ENCODE measurements around the gene MTUS2. TPM values are rescaled to one million over a fixed set of nuclear protein-coding genes. Genes with fewer than 3 reads are reported as not detected.

The MTUS2 gene
- total RNA-seq, 1 donor from 2014 or later: 4.1 TPM

DNA sequence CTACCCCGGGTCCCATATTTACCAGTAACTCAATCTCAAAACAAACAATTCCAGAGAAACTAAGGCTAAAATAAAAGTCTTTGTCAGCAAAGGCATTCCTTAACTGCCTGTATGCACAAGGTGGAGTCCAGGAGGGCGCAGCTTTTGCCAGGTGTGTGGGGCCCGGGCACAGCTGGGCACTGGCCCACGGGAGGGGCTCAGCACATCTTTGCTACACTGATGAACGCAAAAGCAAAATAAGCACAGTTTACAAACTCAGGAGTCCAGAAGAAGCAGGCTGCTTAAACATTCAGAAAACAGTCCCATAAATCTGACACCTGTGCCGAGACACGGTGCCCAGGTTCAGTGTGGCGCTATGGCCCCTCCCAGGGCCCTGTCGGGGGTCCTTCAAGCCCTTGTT, 704.5 kb downstream of the MTUS2 start:
- no peak overlapping the region for H3K27ac Mint-ChIP-seq
- H3K4me3 Mint-ChIP-seq: no peak overlapping the region

DNA sequence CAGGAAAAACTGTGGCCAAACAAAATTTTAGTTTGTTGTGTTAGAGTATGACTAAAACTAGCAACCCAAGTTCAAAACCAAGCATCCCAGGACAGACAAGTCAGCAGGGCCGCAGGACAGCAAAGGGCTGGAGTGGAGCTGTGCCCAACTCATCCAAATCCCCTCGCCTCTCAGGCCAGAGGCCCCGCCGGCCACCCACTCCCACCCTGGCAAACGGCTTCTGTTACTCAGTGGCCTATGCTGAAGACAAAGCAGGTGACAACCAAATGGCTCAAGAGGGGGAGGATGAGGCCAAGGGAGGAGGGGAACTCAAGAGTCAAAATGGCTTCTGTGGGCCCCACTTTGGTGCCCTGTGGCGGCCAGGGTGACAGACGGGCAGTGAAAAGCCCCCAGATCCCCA, 705.6 kb downstream of the MTUS2 start:
- no peak for DNase-seq (ENCODE audit: extremely low spot score, unreplicated experiment)
- H3K27ac Mint-ChIP-seq: no peak overlapping the region

More for the DNA sequence above, 704.5 kb downstream of the MTUS2 start:
- H3K36me3 Mint-ChIP-seq: peaks cover 38% of the 10 kb centered on the region
- TF ChIP-seq, protein P1, sequence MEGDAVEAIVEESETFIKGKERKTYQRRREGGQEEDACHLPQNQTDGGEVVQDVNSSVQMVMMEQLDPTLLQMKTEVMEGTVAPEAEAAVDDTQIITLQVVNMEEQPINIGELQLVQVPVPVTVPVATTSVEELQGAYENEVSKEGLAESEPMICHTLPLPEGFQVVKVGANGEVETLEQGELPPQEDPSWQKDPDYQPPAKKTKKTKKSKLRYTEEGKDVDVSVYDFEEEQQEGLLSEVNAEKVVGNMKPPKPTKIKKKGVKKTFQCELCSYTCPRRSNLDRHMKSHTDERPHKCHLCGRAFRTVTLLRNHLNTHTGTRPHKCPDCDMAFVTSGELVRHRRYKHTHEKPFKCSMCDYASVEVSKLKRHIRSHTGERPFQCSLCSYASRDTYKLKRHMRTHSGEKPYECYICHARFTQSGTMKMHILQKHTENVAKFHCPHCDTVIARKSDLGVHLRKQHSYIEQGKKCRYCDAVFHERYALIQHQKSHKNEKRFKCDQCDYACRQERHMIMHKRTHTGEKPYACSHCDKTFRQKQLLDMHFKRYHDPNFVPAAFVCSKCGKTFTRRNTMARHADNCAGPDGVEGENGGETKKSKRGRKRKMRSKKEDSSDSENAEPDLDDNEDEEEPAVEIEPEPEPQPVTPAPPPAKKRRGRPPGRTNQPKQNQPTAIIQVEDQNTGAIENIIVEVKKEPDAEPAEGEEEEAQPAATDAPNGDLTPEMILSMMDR (conservative IDR thresholded peaks at IDR 0.05): no peak
- peaks cover 5% of the 10 kb centered on the region for H3K9me3 Mint-ChIP-seq
- H3K27me3 Mint-ChIP-seq: no peaks in the 10 kb centered on the region
- peaks cover 14% of the 10 kb centered on the region for H3K4me1 Mint-ChIP-seq (ENCODE audit: unreplicated experiment)
- no peak for DNase-seq (ENCODE audit: extremely low spot score, unreplicated experiment)

DNA sequence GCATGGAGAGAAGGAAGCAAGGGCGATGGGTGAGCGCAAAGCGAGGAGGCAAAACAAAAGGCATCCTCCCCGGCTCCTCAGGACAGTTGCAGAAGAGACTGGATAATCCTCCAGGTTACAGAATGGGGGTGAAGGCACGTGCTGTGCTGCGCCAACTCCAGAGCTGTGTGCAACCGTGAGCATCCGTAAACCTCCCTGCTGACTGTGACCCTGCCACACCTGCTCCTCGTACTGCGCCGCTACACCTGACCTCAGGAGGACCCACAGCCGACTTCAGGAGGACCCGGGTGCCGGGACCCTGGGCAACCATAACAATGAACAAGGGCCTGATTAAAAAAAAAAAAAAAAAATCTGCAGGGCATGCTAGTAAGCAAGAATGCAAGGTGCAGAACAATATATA, 706.6 kb downstream of the MTUS2 start:
- Mint-ChIP-seq H3K36me3 (peaks cover 33% of the 10 kb centered on the region), H3K4me1 (ENCODE audit: unreplicated experiment) (peaks cover 7% of the 10 kb centered on the region)

More for the DNA sequence above, 705.6 kb downstream of the MTUS2 start:
- no peaks in the 10 kb centered on the region for H3K27me3 Mint-ChIP-seq
- peaks cover 9% of the 10 kb centered on the region for H3K4me1 Mint-ChIP-seq (ENCODE audit: unreplicated experiment)
- no peak overlapping the region for H3K4me3 Mint-ChIP-seq
- TF ChIP-seq, protein P1 (conservative IDR thresholded peaks at IDR 0.05): no peak
- H3K36me3 Mint-ChIP-seq: peaks cover 38% of the 10 kb centered on the region
- H3K9me3 Mint-ChIP-seq: peaks cover 5% of the 10 kb centered on the region

DNA sequence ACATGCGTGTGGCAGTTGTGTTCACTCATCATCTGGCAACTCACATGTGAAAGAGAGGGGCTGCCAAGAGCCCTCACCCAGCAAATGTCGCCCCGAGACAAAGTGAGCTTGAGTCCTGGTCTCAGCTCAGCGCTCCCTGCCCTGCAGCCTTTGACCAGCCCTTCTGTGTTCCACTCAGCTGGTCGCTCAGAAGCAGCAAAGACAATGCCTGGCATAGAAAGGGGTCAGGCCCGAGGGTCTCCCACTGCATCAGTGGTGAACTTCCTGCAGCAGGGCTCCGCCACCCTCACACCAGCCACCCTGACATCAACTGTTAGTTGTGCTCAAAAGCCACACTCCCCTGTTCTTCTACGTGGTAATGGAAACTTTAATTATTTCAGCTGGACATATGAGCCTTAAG, 707.4 kb downstream of the MTUS2 start:
- Mint-ChIP-seq H3K36me3 (peaks cover 27% of the 10 kb centered on the region), H3K4me3 (no peak overlapping the region), H3K4me1 (ENCODE audit: unreplicated experiment) (peaks cover 7% of the 10 kb centered on the region), H3K27ac (no peak overlapping the region), H3K27me3 (no peaks in the 10 kb centered on the region), H3K9me3 (no peaks in the 10 kb centered on the region)
- TF ChIP-seq, protein P1 (conservative IDR thresholded peaks at IDR 0.05): no peak
- no peak for DNase-seq (ENCODE audit: extremely low spot score, unreplicated experiment)

More for the DNA sequence above, 706.6 kb downstream of the MTUS2 start:
- TF ChIP-seq, protein P1 (conservative IDR thresholded peaks at IDR 0.05): no peak
- Mint-ChIP-seq H3K4me3 (no peak overlapping the region), H3K9me3 (peaks cover 5% of the 10 kb centered on the region), H3K27me3 (no peaks in the 10 kb centered on the region), H3K27ac (no peak overlapping the region)
- no peak for DNase-seq (ENCODE audit: extremely low spot score, unreplicated experiment)

DNA sequence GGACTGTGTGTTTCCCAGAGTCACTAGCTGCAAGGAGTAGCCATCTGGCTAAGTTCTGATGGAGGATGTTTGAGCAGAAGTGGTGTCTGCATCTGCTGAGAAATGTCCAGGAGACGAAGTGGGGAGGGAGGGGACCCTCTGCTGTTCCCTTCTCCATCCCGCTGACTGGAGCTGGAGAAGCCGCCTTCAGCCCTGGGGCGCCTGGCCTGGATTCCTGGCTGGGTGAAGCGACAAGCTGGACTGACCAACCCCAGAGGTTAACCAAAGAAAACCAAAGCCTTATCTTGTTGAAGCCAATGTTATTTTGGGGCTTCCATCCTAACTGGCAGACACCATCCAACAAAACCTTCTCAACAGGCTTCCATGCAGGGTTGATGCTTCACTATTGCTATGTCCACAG, 707.8 kb downstream of the MTUS2 start:
- H3K27ac Mint-ChIP-seq: no peak overlapping the region
- H3K4me3 Mint-ChIP-seq: no peak overlapping the region
- no peak for DNase-seq (ENCODE audit: extremely low spot score, unreplicated experiment)
- TF ChIP-seq, protein P1 (conservative IDR thresholded peaks at IDR 0.05): no peak
- H3K4me1 Mint-ChIP-seq (ENCODE audit: unreplicated experiment): peaks cover 11% of the 10 kb centered on the region
- H3K9me3 Mint-ChIP-seq: no peaks in the 10 kb centered on the region
- H3K27me3 Mint-ChIP-seq: no peaks in the 10 kb centered on the region
- peaks cover 27% of the 10 kb centered on the region for H3K36me3 Mint-ChIP-seq

DNA sequence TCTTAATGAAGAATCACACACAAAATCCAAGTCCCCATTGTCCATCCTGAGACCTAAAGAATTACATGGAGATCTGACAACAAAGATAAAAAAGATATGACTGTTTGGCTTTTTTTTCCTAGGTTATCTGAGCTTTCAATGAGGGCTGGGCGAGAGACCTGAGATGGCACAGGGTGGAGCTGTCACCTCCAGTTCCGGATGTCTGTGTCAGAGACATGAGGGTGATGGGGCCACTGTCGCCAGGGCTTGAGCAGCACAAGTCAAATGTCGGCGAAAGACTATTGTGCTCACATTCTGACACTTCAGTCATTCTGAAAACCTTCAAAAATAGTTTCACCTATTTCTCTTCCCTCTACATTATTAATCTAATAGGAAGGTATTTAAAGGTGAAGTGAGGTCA, 709.6 kb downstream of the MTUS2 start:
- Mint-ChIP-seq H3K27me3 (no peaks in the 10 kb centered on the region), H3K36me3 (peaks cover 30% of the 10 kb centered on the region), H3K27ac (no peak overlapping the region)

More for the DNA sequence above, 709.6 kb downstream of the MTUS2 start:
- Mint-ChIP-seq H3K4me3 (no peak overlapping the region), H3K9me3 (no peaks in the 10 kb centered on the region), H3K4me1 (ENCODE audit: unreplicated experiment) (peaks cover 21% of the 10 kb centered on the region)
- TF ChIP-seq, protein P1 (conservative IDR thresholded peaks at IDR 0.05): no peak
- DNase-seq (ENCODE audit: extremely low spot score, unreplicated experiment): no peak
